MM.1S (cell line): ENCODE results near the gene MMP24.

Experiments
- DNase-seq: peaks from one replicate; pipeline ENCODE4 v3.0.0-alpha.2; 2015
- H2AFZ ChIP-seq: fragments of 300-600 bp; sonication (generic); 2 replicates; pipeline ENCODE4 v1.6.0; 2016; ENCODE audit warnings: antibody characterized with exemption, low read length
- H3F3A ChIP-seq: fragments of 300-600 bp; sonication (generic); 2 replicates; pipeline ENCODE4 v1.6.1; 2016; ENCODE audit warnings: mild to moderate bottlenecking, antibody characterized with exemption, low read length, moderate library complexity, mixed read lengths; ENCODE audit not compliant: insufficient read depth
- H3K27ac ChIP-seq: fragments of 300-600 bp; sonication (generic); 2 replicates; pipeline ENCODE4 v1.5.1; 2016; ENCODE audit warnings: mild to moderate bottlenecking, low read length
- H3K27me3 ChIP-seq: fragments of 300-600 bp; sonication (generic); replicated peaks from 2 replicates; pipeline ENCODE4 v1.6.0; 2016; ENCODE audit warnings: low read length; ENCODE audit not compliant: insufficient read depth
- H3K36me3 ChIP-seq: fragments of 300-600 bp; sonication (generic); replicated peaks from 2 replicates; pipeline ENCODE4 v1.6.1; 2016; ENCODE audit warnings: mild to moderate bottlenecking, low read length, mixed read lengths; ENCODE audit not compliant: insufficient read depth
- H3K4me1 ChIP-seq: fragments of 300-600 bp; sonication (generic); 2 replicates; pipeline ENCODE4 v1.6.1; 2016; ENCODE audit warnings: low read length, mixed read lengths
- H3K4me2 ChIP-seq: fragments of 300-600 bp; sonication (generic); 2 replicates; pipeline ENCODE4 v1.6.0; 2016; ENCODE audit warnings: low read depth, low read length
- H3K4me3 ChIP-seq: fragments of 300-600 bp; sonication (generic); 2 replicates; pipeline ENCODE4 v1.5.1; 2016; ENCODE audit warnings: low read length, mixed read lengths
- H3K79me2 ChIP-seq: fragments of 300-600 bp; sonication (generic); 2 replicates; pipeline ENCODE4 v1.6.1; 2016; ENCODE audit warnings: mixed run types, low read length, mixed read lengths
- H3K9ac ChIP-seq: fragments of 300-600 bp; sonication (generic); 2 replicates; pipeline ENCODE4 v1.6.1; 2016; ENCODE audit warnings: low read length, mixed read lengths
- H3K9me2 ChIP-seq: fragments of 300-600 bp; sonication (generic); replicated peaks from 2 replicates; pipeline ENCODE4 v1.6.1; 2016; ENCODE audit warnings: mild to moderate bottlenecking, low read length, mixed read lengths; ENCODE audit not compliant: insufficient read depth
- H3K9me3 ChIP-seq: fragments of 300-600 bp; sonication (generic); replicated peaks from 2 replicates; pipeline ENCODE4 v1.6.1; 2016; ENCODE audit warnings: mild to moderate bottlenecking, low read length, mixed read lengths; ENCODE audit not compliant: insufficient read depth
- H4K20me1 ChIP-seq: fragments of 300-600 bp; sonication (generic); 2 replicates; pipeline ENCODE4 v1.6.1; 2016; ENCODE audit warnings: mild to moderate bottlenecking, low read length, moderate library complexity, mixed read lengths; ENCODE audit not compliant: insufficient read depth
- EZH2 ChIP-seq: fragments of 300-600 bp; sonication (generic); optimal IDR thresholded peaks from 2 replicates; pipeline ENCODE3; 2017; ENCODE audit warnings: low read depth, mild to moderate bottlenecking, antibody characterized with exemption, low read length, mixed read lengths
- EZH2phosphoT487 ChIP-seq: fragments of 300-600 bp; sonication (generic); IDR thresholded peaks from 2 replicates; pipeline ENCODE4 v1.6.1; 2018; ENCODE audit warnings: antibody characterized with exemption, low read length
- TF ChIP-seq, protein P1 (sequence below): fragments of 300-600 bp; sonication (generic); IDR thresholded peaks from 2 replicates; pipeline ENCODE4 v1.5.1; 2016; ENCODE audit warnings: antibody characterized with exemption, low read length, mixed read lengths

The MMP24 gene

DNA sequence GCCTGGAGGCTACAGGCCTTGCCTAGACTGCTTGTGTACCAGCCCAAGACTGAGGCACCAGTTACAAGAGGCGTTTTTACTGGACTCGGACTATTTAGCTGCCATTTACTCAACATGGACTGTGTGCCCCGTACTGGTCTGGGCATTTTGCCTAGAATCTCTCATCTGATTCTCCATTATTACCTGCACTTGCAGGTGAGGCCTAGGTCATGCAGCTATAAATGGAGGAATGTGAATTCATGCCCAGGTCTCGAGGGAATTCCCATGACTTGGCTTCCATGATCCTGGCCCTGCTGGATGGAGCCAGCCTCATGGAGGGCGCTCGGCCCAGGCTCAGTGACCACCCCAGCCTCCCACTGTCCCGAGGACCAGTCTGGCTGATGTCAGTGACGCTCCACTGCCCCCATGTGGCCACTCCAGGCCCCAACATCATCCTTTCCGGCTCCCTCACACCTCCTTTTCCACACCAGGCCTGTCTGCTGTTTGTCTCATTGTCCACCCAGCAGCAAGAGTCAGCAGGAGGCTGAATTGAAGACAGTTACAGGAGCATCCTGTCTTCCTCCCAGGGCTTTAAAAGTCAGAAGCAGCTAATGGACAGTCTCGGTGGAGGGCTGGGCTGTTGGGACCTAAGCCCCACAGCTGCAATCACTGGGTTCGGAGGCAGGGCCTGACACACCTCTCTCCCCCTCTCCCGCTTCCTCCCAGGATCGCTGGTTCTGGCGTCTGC is 42.7 kb downstream of the MMP24 start:
- Histone ChIP-seq H3K4me3 (no peak overlapping the region), H3K36me3 (no peaks in the 10 kb centered on the region), H2AFZ (no peak overlapping the region), H3K9me3 (no peaks in the 10 kb centered on the region), H4K20me1 (no peaks in the 10 kb centered on the region), H3F3A (no peaks in the 10 kb centered on the region), H3K9ac (no peak overlapping the region), H3K4me2 (no peak overlapping the region), H3K27me3 (no peaks in the 10 kb centered on the region), H3K79me2 (no peaks in the 10 kb centered on the region), H3K4me1 (no peaks in the 10 kb centered on the region), H3K9me2 (no peaks in the 10 kb centered on the region), H3K27ac (no peak overlapping the region)
- no peak for TF ChIP-seq EZH2phosphoT487
- TF ChIP-seq, protein P1, sequence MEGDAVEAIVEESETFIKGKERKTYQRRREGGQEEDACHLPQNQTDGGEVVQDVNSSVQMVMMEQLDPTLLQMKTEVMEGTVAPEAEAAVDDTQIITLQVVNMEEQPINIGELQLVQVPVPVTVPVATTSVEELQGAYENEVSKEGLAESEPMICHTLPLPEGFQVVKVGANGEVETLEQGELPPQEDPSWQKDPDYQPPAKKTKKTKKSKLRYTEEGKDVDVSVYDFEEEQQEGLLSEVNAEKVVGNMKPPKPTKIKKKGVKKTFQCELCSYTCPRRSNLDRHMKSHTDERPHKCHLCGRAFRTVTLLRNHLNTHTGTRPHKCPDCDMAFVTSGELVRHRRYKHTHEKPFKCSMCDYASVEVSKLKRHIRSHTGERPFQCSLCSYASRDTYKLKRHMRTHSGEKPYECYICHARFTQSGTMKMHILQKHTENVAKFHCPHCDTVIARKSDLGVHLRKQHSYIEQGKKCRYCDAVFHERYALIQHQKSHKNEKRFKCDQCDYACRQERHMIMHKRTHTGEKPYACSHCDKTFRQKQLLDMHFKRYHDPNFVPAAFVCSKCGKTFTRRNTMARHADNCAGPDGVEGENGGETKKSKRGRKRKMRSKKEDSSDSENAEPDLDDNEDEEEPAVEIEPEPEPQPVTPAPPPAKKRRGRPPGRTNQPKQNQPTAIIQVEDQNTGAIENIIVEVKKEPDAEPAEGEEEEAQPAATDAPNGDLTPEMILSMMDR, result peak; percentile 75
- no peak for DNase-seq

DNA sequence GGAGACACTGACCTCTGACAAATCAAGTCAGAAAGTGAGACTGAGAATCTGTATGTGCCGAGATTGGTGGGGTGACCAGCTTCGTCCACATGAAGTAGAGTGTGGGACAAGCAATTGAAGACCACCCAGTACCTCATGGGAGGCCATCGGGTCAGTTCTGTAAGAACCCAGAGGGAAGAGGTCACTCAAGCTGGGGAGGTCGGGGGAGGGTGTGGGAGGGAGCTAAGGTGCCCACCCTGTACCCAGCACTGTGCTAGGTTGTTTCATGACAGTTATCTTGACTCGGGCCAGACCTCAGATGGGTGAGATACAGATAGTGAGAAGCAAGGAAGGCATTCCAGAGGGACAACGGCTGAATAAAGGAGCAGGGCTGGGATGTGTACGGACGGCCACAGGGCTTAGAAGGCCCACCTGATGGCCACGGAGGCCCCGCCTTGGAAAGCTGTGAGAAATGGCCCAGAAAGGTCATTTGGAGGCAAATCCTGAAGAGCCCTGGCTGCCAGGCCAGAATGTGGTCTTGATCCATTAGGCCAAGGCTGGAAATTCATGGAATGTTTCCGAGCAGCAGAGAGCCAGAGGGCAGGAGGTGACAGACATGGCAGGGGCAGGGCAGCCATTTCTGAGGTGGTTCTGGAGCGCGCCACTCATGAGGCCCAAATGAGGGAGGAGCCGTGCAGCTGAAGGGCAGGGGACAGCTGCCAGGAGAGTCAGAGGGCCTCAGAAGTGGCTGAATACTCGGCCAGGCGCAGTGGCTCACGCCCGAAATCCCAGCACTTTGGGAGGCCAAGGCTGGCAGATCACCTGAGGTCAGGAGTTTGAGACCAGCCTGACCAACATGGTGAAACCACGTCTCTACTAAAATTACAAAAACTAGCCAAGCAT is 43.8 kb downstream of the MMP24 start:
- no peaks in the 10 kb centered on the region for H3K9me3 ChIP-seq
- no peaks in the 10 kb centered on the region for H3F3A ChIP-seq
- no peak overlapping the region for H3K4me2 ChIP-seq
- no peak for TF ChIP-seq EZH2
- no peak for TF ChIP-seq EZH2phosphoT487
- TF ChIP-seq, protein P1, result no peak
- no peak overlapping the region for H3K4me3 ChIP-seq
- H3K79me2 ChIP-seq, result no peaks in the 10 kb centered on the region
- H3K9me2 ChIP-seq, result no peaks in the 10 kb centered on the region
- H3K4me1 ChIP-seq, result no peaks in the 10 kb centered on the region
- H3K27ac ChIP-seq, result no peak overlapping the region
- H3K27me3 ChIP-seq, result no peaks in the 10 kb centered on the region
- no peaks in the 10 kb centered on the region for H3K36me3 ChIP-seq
- no peak for DNase-seq
- H4K20me1 ChIP-seq, result no peaks in the 10 kb centered on the region
- no peak overlapping the region for H3K9ac ChIP-seq
- H2AFZ ChIP-seq, result no peak overlapping the region

DNA sequence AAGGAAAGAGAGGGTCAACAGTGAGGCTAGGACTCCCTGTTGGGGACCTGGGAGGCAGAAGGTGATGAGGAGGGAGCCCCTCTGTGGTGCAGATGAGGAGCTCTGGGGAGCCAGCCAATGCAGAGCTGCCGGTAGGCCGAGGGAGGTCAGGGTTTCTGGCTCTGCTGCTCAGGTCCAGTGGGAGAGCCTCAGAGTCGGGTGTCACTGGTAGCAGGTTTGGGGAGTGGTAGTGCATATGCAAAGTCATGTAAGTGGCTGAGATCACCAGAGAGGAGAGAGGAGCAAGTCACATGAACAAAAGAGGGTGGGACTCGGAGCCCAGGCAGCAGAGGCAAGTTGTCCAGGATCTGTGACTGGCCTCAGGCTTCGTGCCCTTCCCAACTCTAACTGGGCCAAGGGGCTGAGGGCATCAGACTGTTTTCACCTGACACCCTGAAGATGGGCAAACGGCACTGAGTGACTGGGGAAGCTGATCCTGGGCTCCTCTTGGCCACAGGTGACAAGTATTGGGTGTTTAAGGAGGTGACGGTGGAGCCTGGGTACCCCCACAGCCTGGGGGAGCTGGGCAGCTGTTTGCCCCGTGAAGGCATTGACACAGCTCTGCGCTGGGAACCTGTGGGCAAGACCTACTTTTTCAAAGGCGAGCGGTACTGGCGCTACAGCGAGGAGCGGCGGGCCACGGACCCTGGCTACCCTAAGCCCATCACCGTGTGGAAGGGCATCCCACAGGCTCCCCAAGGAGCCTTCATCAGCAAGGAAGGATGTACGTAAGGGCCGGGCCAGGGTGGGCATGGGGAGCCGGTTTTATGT is 44.8 kb downstream of the MMP24 start:
- Histone ChIP-seq H3K9me2 (no peaks in the 10 kb centered on the region), H3K27me3 (no peaks in the 10 kb centered on the region), H3K9ac (no peak overlapping the region), H3K36me3 (no peaks in the 10 kb centered on the region), H3K4me2 (no peak overlapping the region), H3K4me1 (no peaks in the 10 kb centered on the region), H3K4me3 (no peak overlapping the region), H3F3A (no peaks in the 10 kb centered on the region), H2AFZ (no peak overlapping the region), H3K9me3 (no peaks in the 10 kb centered on the region), H3K79me2 (peaks cover 6% of the 10 kb centered on the region), H3K27ac (no peak overlapping the region), H4K20me1 (no peaks in the 10 kb centered on the region)
- TF ChIP-seq EZH2, result no peak
- no peak for TF ChIP-seq EZH2phosphoT487
- TF ChIP-seq, protein P1, result no peak
- no peak for DNase-seq
